HEK293T (cell line): ENCODE data around the gene ANKRD44.

Experiments
- CTCF ChIA-PET: fragments of 350-600 bp; formaldehyde crosslinking; extraction: SDS; loops from one replicate; lab custom pipeline; 2021; ENCODE audit warnings: antibody characterized with exemption, inconsistent platforms; lab: Yijun Ruan, JAX
- POLR2A ChIA-PET: fragments of 350-600 bp; formaldehyde crosslinking; extraction: SDS; loops from one replicate; lab custom pipeline; 2020; ENCODE audit warnings: antibody characterized with exemption, inconsistent platforms; lab: Yijun Ruan, JAX
- DNase-seq: peaks from one replicate; pipeline ENCODE4 v3.0.0; 2012; ENCODE audit warnings: mixed read lengths; ENCODE audit errors: extremely low spot score
- ARNT ChIP-seq: fragments of 450-650 bp; IDR thresholded peaks from 2 replicates; pipeline ENCODE4 v1.6.1; 2017; ENCODE audit warnings: mild to moderate bottlenecking
- BHLHE40 ChIP-seq: fragments of 450-650 bp; IDR thresholded peaks from 2 replicates; pipeline ENCODE4 v1.6.1; 2016; ENCODE audit warnings: mild to moderate bottlenecking, moderate library complexity, borderline replicate concordance
- CTBP1 ChIP-seq: fragments of 450-650 bp; IDR thresholded peaks from 2 replicates; pipeline ENCODE4 v1.6.1; 2016; ENCODE audit warnings: borderline replicate concordance
- ELF4 ChIP-seq: fragments of 450-650 bp; IDR thresholded peaks from 2 replicates; pipeline ENCODE4 v1.6.1; 2017; ENCODE audit warnings: antibody characterized with exemption
- FOXA1 ChIP-seq: fragments of 450-650 bp; IDR thresholded peaks from 2 replicates; pipeline ENCODE4 v1.6.1; 2016; ENCODE audit warnings: mild to moderate bottlenecking
- FOXK2 ChIP-seq: fragments of 450-650 bp; IDR thresholded peaks from 2 replicates; pipeline ENCODE4 v1.6.1; 2016; ENCODE audit warnings: mild to moderate bottlenecking
- FOXM1 ChIP-seq: fragments of 450-650 bp; IDR thresholded peaks from 2 replicates; pipeline ENCODE4 v1.6.1; 2017; ENCODE audit warnings: mild to moderate bottlenecking, borderline replicate concordance
- HDGF ChIP-seq: fragments of 450-650 bp; IDR thresholded peaks from 2 replicates; pipeline ENCODE4 v1.6.1; 2017; ENCODE audit warnings: antibody characterized with exemption, borderline replicate concordance
- L3MBTL2 ChIP-seq: fragments of 450-650 bp; conservative IDR thresholded peaks from 2 replicates; pipeline ENCODE4 v1.6.1; 2016; ENCODE audit warnings: mild to moderate bottlenecking
- LEF1 ChIP-seq: fragments of 450-650 bp; IDR thresholded peaks from 2 replicates; pipeline ENCODE4 v1.6.1; 2017; ENCODE audit warnings: mild to moderate bottlenecking, borderline replicate concordance
- NFRKB ChIP-seq: fragments of 450-650 bp; IDR thresholded peaks from 2 replicates; pipeline ENCODE4 v1.6.1; 2016; ENCODE audit warnings: mild to moderate bottlenecking, moderate library complexity
- SP1 ChIP-seq: fragments of 450-650 bp; IDR thresholded peaks from 2 replicates; pipeline ENCODE4 v1.6.1; 2017
- SUZ12 ChIP-seq: fragments of 450-650 bp; IDR thresholded peaks from 2 replicates; pipeline ENCODE4 v1.6.1; 2016; ENCODE audit warnings: mild to moderate bottlenecking
- TARDBP ChIP-seq: fragments of 450-650 bp; IDR thresholded peaks from 2 replicates; pipeline ENCODE4 v1.6.1; 2016
- ZNF384 ChIP-seq: fragments of 450-650 bp; IDR thresholded peaks from 2 replicates; pipeline ENCODE4 v1.6.1; 2016
- TF ChIP-seq, protein P1 (sequence below): fragments of 450-650 bp; IDR thresholded peaks from 2 replicates; pipeline ENCODE4 v1.6.1; 2016

Gene ANKRD44

DNA sequence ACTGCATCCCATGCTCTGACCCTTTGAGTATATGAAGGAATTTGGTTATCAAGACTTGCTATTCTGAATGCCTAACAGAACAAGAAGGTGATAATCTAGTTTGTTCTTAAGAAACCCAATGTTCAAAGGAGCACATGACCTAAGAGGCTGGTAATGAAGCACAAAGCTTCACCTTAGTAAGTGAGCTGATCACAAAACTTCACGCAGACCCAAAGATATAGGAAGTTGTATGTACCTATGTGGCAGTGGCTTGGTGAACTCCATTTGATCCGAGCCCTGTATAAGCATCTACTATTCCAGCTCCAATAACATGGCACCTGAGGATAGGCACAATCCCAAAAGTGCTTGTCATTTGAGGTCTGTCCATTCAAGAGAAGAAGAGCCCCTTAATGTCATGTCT is 78.6 kb downstream of the ANKRD44 start:
- ChIA-PET CTCF (no interaction called here), POLR2A (no interaction called here)
- no peak for TF ChIP-seq NFRKB
- no peak for TF ChIP-seq FOXA1
- TF ChIP-seq, protein P1, sequence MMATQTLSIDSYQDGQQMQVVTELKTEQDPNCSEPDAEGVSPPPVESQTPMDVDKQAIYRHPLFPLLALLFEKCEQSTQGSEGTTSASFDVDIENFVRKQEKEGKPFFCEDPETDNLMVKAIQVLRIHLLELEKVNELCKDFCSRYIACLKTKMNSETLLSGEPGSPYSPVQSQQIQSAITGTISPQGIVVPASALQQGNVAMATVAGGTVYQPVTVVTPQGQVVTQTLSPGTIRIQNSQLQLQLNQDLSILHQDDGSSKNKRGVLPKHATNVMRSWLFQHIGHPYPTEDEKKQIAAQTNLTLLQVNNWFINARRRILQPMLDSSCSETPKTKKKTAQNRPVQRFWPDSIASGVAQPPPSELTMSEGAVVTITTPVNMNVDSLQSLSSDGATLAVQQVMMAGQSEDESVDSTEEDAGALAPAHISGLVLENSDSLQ = no peak
- TF ChIP-seq LEF1 = no peak
- TF ChIP-seq ZNF384 = no peak
- TF ChIP-seq ARNT = no peak
- TF ChIP-seq FOXM1 = no peak
- no peak for TF ChIP-seq ELF4
- no peak for TF ChIP-seq TARDBP
- TF ChIP-seq FOXK2 = no peak
- TF ChIP-seq CTBP1 = no peak
- TF ChIP-seq HDGF = no peak
- TF ChIP-seq SP1 = no peak
- TF ChIP-seq SUZ12 = no peak
- TF ChIP-seq BHLHE40 = no peak
- no peak for TF ChIP-seq L3MBTL2
- DNase-seq = no peak

DNA sequence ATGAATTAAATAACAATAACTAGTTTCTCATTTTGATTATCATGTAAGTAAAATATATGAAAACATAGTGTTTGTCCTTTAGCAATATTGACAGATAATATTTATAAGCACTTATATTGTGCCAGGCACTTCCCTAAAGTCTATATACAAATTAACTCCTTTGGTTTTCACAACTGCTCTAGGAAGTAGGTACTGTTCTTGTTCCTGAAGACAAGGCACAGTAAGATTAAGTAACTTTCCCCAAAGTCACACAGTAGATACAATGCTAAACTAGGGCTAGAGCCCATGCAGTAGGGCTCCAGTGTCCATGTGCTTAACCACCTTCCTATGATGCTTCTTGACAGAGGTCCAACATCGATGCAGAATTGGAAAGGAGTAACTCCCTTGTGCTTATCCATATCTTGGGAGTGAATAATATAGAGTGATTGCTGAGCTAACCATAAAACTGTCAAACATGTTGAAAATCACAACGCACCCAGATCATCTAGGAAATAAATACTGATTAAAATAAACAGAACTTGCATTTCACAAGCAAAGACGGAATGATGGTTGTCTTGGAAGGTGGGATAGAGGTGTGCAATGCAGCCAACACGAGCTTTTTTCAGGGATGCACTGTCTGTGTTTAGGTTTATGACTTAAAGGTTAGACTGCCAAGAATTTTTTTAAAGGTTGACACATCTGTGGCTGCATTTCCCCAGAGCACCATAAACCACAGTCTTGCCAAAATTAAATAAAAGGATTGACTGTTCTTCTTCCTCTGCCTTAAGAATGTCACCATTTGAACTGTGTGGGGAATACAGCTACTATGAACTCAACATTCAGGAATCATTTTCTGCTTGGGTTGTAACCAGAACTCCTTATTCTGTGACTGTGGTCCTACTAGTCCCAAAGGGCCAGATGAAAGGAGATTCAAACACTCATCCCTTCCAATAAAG is 80.8 kb downstream of the ANKRD44 start:
- ChIA-PET POLR2A (no interaction called here), CTCF (no interaction called here)
- TF ChIP-seq CTBP1 = no peak
- TF ChIP-seq NFRKB = no peak
- no peak for TF ChIP-seq FOXM1
- no peak for TF ChIP-seq L3MBTL2
- no peak for TF ChIP-seq HDGF
- no peak for TF ChIP-seq FOXK2
- no peak for DNase-seq

DNA sequence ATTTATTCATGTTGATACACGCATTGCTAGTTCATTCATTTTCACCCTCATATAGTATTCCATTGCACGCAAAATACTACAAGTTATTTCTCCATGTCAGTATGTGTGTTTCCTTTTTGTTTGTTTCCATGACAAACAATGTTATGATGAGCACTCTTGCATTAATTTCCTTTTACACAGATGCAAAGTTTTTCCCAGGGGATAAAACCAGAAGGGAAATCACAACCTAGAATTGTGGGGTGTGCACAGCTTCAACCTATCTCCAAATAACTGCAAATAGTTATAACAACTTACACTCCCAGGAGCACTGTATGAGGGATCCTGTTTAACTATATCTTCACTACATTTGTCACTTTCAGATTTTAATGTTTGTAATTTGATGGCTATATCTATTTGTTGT is 87.1 kb downstream of the ANKRD44 start:
- TF ChIP-seq SP1 (no peak), CTBP1 (no peak), ARNT (no peak), LEF1 (no peak), ELF4 (no peak), NFRKB (no peak), TARDBP (no peak), FOXA1 (no peak), FOXM1 (no peak), HDGF (no peak), FOXK2 (no peak), ZNF384 (no peak), L3MBTL2 (no peak)
- TF ChIP-seq, protein P1 = no peak
- ChIA-PET POLR2A (no interaction called here), CTCF (no interaction called here)
- no peak for DNase-seq

DNA sequence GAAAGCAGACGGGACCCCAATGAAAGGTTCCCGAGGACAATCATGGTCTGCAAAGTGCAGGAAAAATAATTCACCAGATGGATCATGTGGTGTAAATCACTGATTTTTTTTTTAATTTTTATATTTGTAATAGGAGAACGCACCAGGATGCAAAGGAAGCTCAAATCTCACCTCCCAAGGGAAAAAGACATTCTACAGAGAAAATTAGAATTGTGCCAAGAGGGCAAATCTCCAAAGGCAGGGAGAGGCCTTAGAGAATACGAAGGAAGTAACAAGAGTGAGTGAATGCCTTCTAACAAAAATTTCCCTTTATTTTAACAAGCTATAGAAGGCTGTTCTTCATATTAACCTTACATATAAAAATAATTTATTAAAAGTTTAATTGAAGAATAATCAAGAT is 90.9 kb downstream of the ANKRD44 start:
- DNase-seq = no peak
- TF ChIP-seq FOXK2 = no peak
- TF ChIP-seq HDGF = no peak
- ChIA-PET CTCF (no interaction called here), POLR2A (no interaction called here)

DNA sequence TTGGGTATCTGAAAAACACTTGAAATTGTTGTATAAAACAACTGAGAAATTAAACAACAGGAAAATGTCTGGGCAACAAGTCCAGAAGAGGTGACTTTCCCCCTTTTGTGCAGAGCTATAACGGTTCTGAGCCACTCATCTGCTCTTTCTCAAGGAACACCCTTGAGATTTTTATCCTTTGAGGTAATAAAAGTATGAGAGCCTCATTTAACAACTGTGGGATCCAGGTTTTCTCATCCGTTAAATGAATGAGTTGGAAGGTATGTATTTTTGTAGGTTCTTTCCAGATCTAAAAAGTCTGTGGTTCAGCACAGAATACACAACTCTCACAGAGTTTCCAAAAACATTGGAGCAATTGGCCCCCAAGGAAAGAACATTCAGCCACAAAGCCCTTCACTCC is 93.0 kb downstream of the ANKRD44 start:
- ChIA-PET POLR2A (no interaction called here), CTCF (no interaction called here)
- no peak for DNase-seq
- TF ChIP-seq HDGF = no peak
- TF ChIP-seq ARNT = no peak
- no peak for TF ChIP-seq TARDBP
- TF ChIP-seq, protein P1 = no peak
- TF ChIP-seq CTBP1 = no peak
- TF ChIP-seq SUZ12 = no peak
- TF ChIP-seq ELF4 = no peak
- no peak for TF ChIP-seq FOXA1
- no peak for TF ChIP-seq LEF1
- TF ChIP-seq L3MBTL2 = no peak
- TF ChIP-seq NFRKB = no peak
- TF ChIP-seq FOXM1 = no peak
- TF ChIP-seq BHLHE40 = no peak
- TF ChIP-seq FOXK2 = no peak
- TF ChIP-seq ZNF384 = no peak
- no peak for TF ChIP-seq SP1

DNA sequence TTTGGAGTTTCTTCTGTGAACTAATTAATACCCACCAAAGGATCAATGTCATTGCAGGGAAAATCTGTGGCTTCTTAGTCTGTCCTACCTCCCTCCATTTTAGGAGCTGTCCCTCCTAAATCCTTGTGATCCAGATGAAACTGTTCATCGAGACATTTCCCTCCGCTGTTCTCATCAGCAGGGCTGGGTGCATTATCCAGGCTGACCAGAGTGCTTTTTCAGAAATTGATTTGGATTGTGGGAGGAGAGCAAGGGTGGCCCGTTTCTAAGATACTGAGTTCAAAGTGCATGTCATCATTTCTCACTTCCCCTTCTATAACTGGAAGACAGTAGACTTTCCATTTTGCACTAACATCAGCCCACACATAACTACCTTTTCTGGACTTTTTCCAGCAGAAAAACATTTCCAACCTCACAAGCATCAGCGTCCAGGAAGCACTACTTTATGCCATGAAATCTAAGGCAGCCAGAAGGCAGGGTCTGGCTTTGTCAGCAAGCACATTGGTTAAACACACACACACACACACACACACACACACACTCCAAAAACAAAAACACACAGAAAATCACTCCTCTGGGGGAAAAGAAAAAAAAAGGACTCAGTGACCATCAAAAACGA is 94.1 kb downstream of the ANKRD44 start:
- TF ChIP-seq ELF4 = no peak
- TF ChIP-seq SP1 = no peak
- TF ChIP-seq BHLHE40 = no peak
- no peak for TF ChIP-seq L3MBTL2
- no peak for DNase-seq
- ChIA-PET CTCF (no interaction called here), POLR2A (no interaction called here)
